BLaER1 treated with 17β-estradiol and CSF1 and Interleukin-3, amounts not matched to agents 10 nM and 100 nM (cell line): ENCODE measurements around the gene LSM12.
"Not testable (repeated sequence)": the region's sequence is repeated elsewhere in the genome, so short reads cannot be mapped to it uniquely, and the experiment has no call there.

Experiments used
- H3K27ac ChIP-seq, 11 experiments: shearing (Covaris generic); formaldehyde crosslinking; 2 replicates each; pipeline ENCODE4 v1.8.1; 2022
- H3K27me3 ChIP-seq, 11 experiments: shearing (Covaris generic); formaldehyde crosslinking; 2 replicates each; pipeline ENCODE4 v1.8.1; 2022
- H3K36me3 ChIP-seq, 11 experiments: shearing (Covaris generic); formaldehyde crosslinking; 2 replicates each; pipeline ENCODE4 v1.8.1; 2022
- H3K4me1 ChIP-seq, 10 experiments: shearing (Covaris generic); formaldehyde crosslinking; 2 replicates each; pipeline ENCODE4 v1.8.1; 2022
- H3K4me2 ChIP-seq, 11 experiments: shearing (Covaris generic); formaldehyde crosslinking; 2 replicates each; pipeline ENCODE4 v1.8.1; 2022
- H3K4me3 ChIP-seq, 10 experiments: shearing (Covaris generic); formaldehyde crosslinking; 2 replicates each; pipeline ENCODE4 v1.8.1; 2022
- H3K9ac ChIP-seq, 11 experiments: shearing (Covaris generic); formaldehyde crosslinking; 2 replicates each; pipeline ENCODE4 v1.8.1; 2022
- H3K9me3 ChIP-seq, 11 experiments: shearing (Covaris generic); formaldehyde crosslinking; replicated peaks in 1 of 11; 2 replicates each; pipeline ENCODE4 v1.8.1; 2022
- H4K20me1 ChIP-seq, 11 experiments: shearing (Covaris generic); formaldehyde crosslinking; 2 replicates each; pipeline ENCODE4 v1.8.1; 2022
- Cebpa-rat ChIP-seq, 11 experiments: shearing (Covaris generic); IDR thresholded peaks; 2 replicates each; pipeline ENCODE4 v1.8.1; 2022

The LSM12 gene

GRCh38 chr17:44065668-44066203 lies 735 bp downstream of the LSM12 start:
- Histone ChIP-seq H3K9ac (peak overlapping the region; percentile 92 to 99 (median 95)), H3K36me3 (peaks cover 30 to 46% (median 43%) of the 10 kb centered on the region in 11 experiments), H3K27me3 (no peaks in the 10 kb centered on the region), H3K9me3 (no peaks in the 10 kb centered on the region), H3K4me3 (peak overlapping the region; percentile 72 to 92 (median 84)), H3K4me2 (peak overlapping the region; percentile 79 to 97 (median 94)), H3K27ac (peak overlapping the region; percentile 82 to 98 (median 94)), H3K4me1 (peaks cover 41 to 68% (median 48%) of the 10 kb centered on the region in 10 experiments), H4K20me1 (peaks cover 43 to 54% (median 51%) of the 10 kb centered on the region in 11 experiments; a peak in 20 of 22 replicates)
- no peak for TF ChIP-seq Cebpa-rat (IDR thresholded peaks at IDR 0.05)

- Histone ChIP-seq H3K36me3 (peaks cover 46 to 63% (median 60%) of the 10 kb centered on the region in 11 experiments), H3K27ac (no peak overlapping the region), H3K4me3 (no peak overlapping the region), H3K27me3 (no peaks in the 10 kb centered on the region), H3K4me2 (peak overlapping the region; percentile 29 to 97 (median 89); a peak in 18 of 22 replicates), H3K9me3 (no peaks in the 10 kb centered on the region), H3K9ac (peak overlapping the region in 7 of 11 experiments; percentile 10 to 92 (median 26); a peak in 10 of 22 replicates), H3K4me1 (peaks cover 31 to 60% (median 34%) of the 10 kb centered on the region in 10 experiments), H4K20me1 (peaks cover 59 to 72% (median 68%) of the 10 kb centered on the region in 11 experiments; a peak in 20 of 22 replicates)
- TF ChIP-seq Cebpa-rat (IDR thresholded peaks at IDR 0.05): no peak
Observed at GRCh38 chr17:44063704-44064639, 2.5 kb downstream of the LSM12 start.

- 0 out of 22 replicates have a peak overlapping the region, but pooled peaks of 1 of the 11 experiments have one; percentile 7 for H3K9ac ChIP-seq
- H3K27me3 ChIP-seq: no peaks in the 10 kb centered on the region
- peaks cover 55 to 74% (median 71%) of the 10 kb centered on the region in 11 experiments for H3K36me3 ChIP-seq
- H3K27ac ChIP-seq: no peak overlapping the region
- H3K4me1 ChIP-seq: peaks cover 30 to 50% (median 32%) of the 10 kb centered on the region in 10 experiments
- no peak for TF ChIP-seq Cebpa-rat (IDR thresholded peaks at IDR 0.05)
- no peak overlapping the region for H3K4me3 ChIP-seq
- H4K20me1 ChIP-seq: peaks cover 62 to 83% (median 79%) of the 10 kb centered on the region in 11 experiments; a peak in 20 of 22 replicates
- H3K9me3 ChIP-seq: no peaks in the 10 kb centered on the region
- no peak overlapping the region; a peak in 1 of 22 replicates for H3K4me2 ChIP-seq
Observed at GRCh38 chr17:44062871-44063270, 3.6 kb downstream of the LSM12 start.

GRCh38 chr17:44061446-44061845 lies 5.0 kb downstream of the LSM12 start:
- Histone ChIP-seq H3K4me2 (no peak overlapping the region), H3K36me3 (peaks cover 61 to 89% (median 85%) of the 10 kb centered on the region in 11 experiments), H3K27ac (no peak overlapping the region), H3K9ac (no peak overlapping the region), H4K20me1 (peaks cover 65 to 97% (median 93%) of the 10 kb centered on the region in 11 experiments; a peak in 21 of 22 replicates), H3K9me3 (no peaks in the 10 kb centered on the region), H3K4me1 (peaks cover 18 to 38% (median 21%) of the 10 kb centered on the region in 10 experiments), H3K27me3 (no peaks in the 10 kb centered on the region), H3K4me3 (no peak overlapping the region)
- no peak for TF ChIP-seq Cebpa-rat (IDR thresholded peaks at IDR 0.05)

- H3K27ac ChIP-seq: no peak overlapping the region
- H3K4me1 ChIP-seq: peaks cover 6 to 29% (median 8%) of the 10 kb centered on the region in 10 experiments; a peak in 16 of 20 replicates
- H3K27me3 ChIP-seq: no peaks in the 10 kb centered on the region
- H3K9ac ChIP-seq: no peak overlapping the region
- H3K4me2 ChIP-seq: no peak overlapping the region
- no peak overlapping the region for H3K4me3 ChIP-seq
- TF ChIP-seq Cebpa-rat (IDR thresholded peaks at IDR 0.05): no peak
- H3K9me3 ChIP-seq: no peaks in the 10 kb centered on the region
- H4K20me1 ChIP-seq: peaks cover 69 to 100% (median 97%) of the 10 kb centered on the region in 11 experiments; a peak in 21 of 22 replicates
- H3K36me3 ChIP-seq: peaks cover 79 to 100% (median 97%) of the 10 kb centered on the region in 11 experiments
Observed at GRCh38 chr17:44059101-44059892, 7.2 kb downstream of the LSM12 start.

- H3K4me1 ChIP-seq: peaks cover 0 to 26% (median 0%) of the 10 kb centered on the region in 10 experiments; a peak in 6 of 20 replicates
- H3K27ac ChIP-seq: no peak overlapping the region
- peaks cover 0 to 4% (median 0%) of the 10 kb centered on the region in 11 experiments; a peak in 1 of 22 replicates for H3K9me3 ChIP-seq
- H3K4me2 ChIP-seq: peak overlapping the region in 2 of 11 experiments; percentile 26 to 53; a peak in 4 of 22 replicates
- no peaks in the 10 kb centered on the region for H3K27me3 ChIP-seq
- H3K4me3 ChIP-seq: no peak overlapping the region
- no peak for TF ChIP-seq Cebpa-rat (IDR thresholded peaks at IDR 0.05)
- H3K36me3 ChIP-seq: peaks cover 74 to 100% (median 97%) of the 10 kb centered on the region in 11 experiments
- peaks cover 59 to 100% (median 98%) of the 10 kb centered on the region in 11 experiments; a peak in 21 of 22 replicates for H4K20me1 ChIP-seq
- H3K9ac ChIP-seq: peak overlapping the region in 1 of 11 experiments; percentile 10; a peak in 2 of 22 replicates
Observed at GRCh38 chr17:44053125-44053872, 13.2 kb downstream of the LSM12 start.

- Histone ChIP-seq H3K4me2 (no peak overlapping the region), H3K9me3 (peaks cover 0 to 21% (median 2%) of the 10 kb centered on the region in 11 experiments; a peak in 9 of 22 replicates), H3K4me3 (no peak overlapping the region), H3K27ac (no peak overlapping the region), H3K36me3 (peaks cover 60 to 100% (median 90%) of the 10 kb centered on the region in 11 experiments), H3K27me3 (no peaks in the 10 kb centered on the region), H3K9ac (no peak overlapping the region), H4K20me1 (peaks cover 53 to 100% (median 93%) of the 10 kb centered on the region in 11 experiments; a peak in 21 of 22 replicates), H3K4me1 (peaks cover 0 to 36% (median 6%) of the 10 kb centered on the region in 10 experiments; a peak in 14 of 20 replicates)
- no peak for TF ChIP-seq Cebpa-rat (IDR thresholded peaks at IDR 0.05)
Observed at GRCh38 chr17:44049294-44050060, 17.0 kb downstream of the LSM12 start.

GRCh38 chr17:44046893-44047292 lies 19.6 kb downstream of the LSM12 start:
- Histone ChIP-seq H3K36me3 (peaks cover 46 to 100% (median 78%) of the 10 kb centered on the region in 11 experiments), H3K9me3 (peaks cover 0 to 21% (median 2%) of the 10 kb centered on the region in 11 experiments; a peak in 9 of 22 replicates), H3K4me1 (peaks cover 3 to 38% (median 22%) of the 10 kb centered on the region in 10 experiments; a peak in 19 of 20 replicates), H4K20me1 (peaks cover 51 to 100% (median 93%) of the 10 kb centered on the region in 11 experiments; a peak in 21 of 22 replicates)
- H3K27me3 ChIP-seq, H3K4me3 ChIP-seq, H3K4me2 ChIP-seq, H3K9ac ChIP-seq, H3K27ac ChIP-seq: not testable (repeated sequence)
